Fibroblast of lung (primary cell): ENCODE measurements around the gene UBE2V1.

Experiments
- EZH2 ChIP-seq: IDR thresholded peaks from 2 replicates; pipeline ENCODE4 v1.5.1; 2012; ENCODE audit warnings: low read length, control low read depth, mild to moderate bottlenecking; ENCODE audit errors: missing control alignments
- TF ChIP-seq, protein P1 (sequence below), 2 donors: IDR thresholded peaks in 1 of 2; conservative IDR thresholded peaks in 1 of 2; 1 replicate in 1 of 2; 2 replicates in 1 of 2; pipeline ENCODE4 v1.5.1; 2011 to 2012; ENCODE audit warnings: low read length in 2 of 2, control low read depth in 1 of 2, inconsistent platforms in 1 of 2, low read depth in 1 of 2, mild to moderate bottlenecking in 1 of 2

DNA sequence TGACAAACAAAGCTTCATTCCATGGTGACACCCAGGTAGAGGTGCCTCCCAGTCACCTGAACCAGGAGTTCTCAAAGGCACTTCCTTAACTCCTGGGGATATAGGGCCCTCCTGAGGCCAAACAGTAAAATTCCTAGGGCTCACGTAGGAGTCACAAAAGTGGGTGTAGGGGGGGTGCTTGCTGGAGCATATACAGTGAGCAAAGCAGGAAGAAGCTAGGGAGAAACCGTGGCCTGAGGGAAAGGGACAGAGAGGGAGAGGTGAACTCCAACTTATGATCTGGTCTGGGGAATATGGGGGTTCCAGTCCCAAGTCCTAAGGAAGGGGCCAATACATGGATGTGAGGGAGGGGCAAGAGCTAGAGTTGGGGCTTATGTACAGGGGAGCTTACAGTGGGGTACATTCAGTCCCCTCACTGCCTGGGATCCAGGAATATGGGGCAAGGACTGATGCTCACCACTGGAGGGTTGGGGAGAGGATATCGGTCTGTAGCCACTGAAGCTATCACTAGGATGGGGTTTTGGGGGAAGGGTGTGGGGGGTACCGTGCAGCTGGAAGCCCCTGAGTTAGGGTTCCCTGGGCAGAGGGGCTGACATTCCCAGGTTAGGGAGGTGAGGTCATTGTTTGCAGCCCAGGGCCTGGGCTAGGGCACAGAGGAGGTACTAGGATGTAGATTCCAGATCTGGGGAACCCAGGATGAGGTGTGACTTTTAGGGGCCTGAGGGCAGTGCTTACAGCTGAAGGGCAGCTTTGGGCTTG is 39.6 kb upstream of the UBE2V1 start:
- TF ChIP-seq, protein P1, sequence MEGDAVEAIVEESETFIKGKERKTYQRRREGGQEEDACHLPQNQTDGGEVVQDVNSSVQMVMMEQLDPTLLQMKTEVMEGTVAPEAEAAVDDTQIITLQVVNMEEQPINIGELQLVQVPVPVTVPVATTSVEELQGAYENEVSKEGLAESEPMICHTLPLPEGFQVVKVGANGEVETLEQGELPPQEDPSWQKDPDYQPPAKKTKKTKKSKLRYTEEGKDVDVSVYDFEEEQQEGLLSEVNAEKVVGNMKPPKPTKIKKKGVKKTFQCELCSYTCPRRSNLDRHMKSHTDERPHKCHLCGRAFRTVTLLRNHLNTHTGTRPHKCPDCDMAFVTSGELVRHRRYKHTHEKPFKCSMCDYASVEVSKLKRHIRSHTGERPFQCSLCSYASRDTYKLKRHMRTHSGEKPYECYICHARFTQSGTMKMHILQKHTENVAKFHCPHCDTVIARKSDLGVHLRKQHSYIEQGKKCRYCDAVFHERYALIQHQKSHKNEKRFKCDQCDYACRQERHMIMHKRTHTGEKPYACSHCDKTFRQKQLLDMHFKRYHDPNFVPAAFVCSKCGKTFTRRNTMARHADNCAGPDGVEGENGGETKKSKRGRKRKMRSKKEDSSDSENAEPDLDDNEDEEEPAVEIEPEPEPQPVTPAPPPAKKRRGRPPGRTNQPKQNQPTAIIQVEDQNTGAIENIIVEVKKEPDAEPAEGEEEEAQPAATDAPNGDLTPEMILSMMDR (conservative IDR thresholded peaks at IDR 0.05 in 1 of 2, IDR thresholded peaks at IDR 0.05 in 1 of 2; ENCODE audit: low read depth in 1 of 2, low read length in 2 of 2) = no peak
- TF ChIP-seq EZH2 = no peak
